HepG2 (cell line): ENCODE data around the gene NAGK. TPM values are rescaled to one million over a fixed set of nuclear protein-coding genes. Genes with fewer than 3 reads are reported as not detected.
"Not testable (repeated sequence)": the region's sequence is repeated elsewhere in the genome, so short reads cannot be mapped to it uniquely, and the experiment has no call there.

Source experiments
- ATAC-seq: fragments of 200-7000 bp; cut with Tn5 transposase; 3 replicates; pipeline ENCODE4 v1.9.1; 2020; ENCODE audit warnings: mild to moderate bottlenecking, moderate library complexity
- BruUV-seq: library from RNA; stranded (reverse); fragments of 400-500 nt; replicated peaks from 2 replicates; lab custom pipeline; 2021; lab: Mats Ljungman, UMichigan
- CTCF ChIA-PET: fragments of 300-600 bp; formaldehyde crosslinking; extraction: SDS; loops from one replicate; lab custom pipeline; 2021; ENCODE audit warnings: low total read pairs, inconsistent platforms, low intra/inter-chr PET ratio; lab: Yijun Ruan, JAX
- POLR2A ChIA-PET: fragments of 350-600 bp; sonication (Branson Sonifier 250); formaldehyde crosslinking; loops from one replicate; lab custom pipeline; 2020; ENCODE audit warnings: antibody characterized with exemption, inconsistent platforms; lab: Yijun Ruan, JAX
- DNase-seq: peaks from one replicate; pipeline ENCODE4 v3.0.0-alpha.2; 2015; ENCODE audit warnings: low spot score
- FAIRE-seq: peaks from 3 replicates; lab custom pipeline; 2011; peaks lifted over from hg19 to GRCh38; lab: Jason Lieb, UNC
- H2AFZ ChIP-seq: one replicate; pipeline ENCODE4 v1.6.1; 2011; ENCODE audit warnings: low read length, inconsistent platforms
- H3K27ac ChIP-seq: fragments of 300-600 bp; 3 replicates; pipeline ENCODE4 v1.8.0; 2011; ENCODE audit warnings: mixed run types, mild to moderate bottlenecking, mixed read lengths, low read length, inconsistent platforms; ENCODE audit not compliant: insufficient read depth; ENCODE audit errors: extremely low read length
- H3K27me3 ChIP-seq, 2 experiments: fragments of 200-600 bp in 1 of 2; 2 replicates in 1 of 2; 3 replicates in 1 of 2; pipeline versions ENCODE4 v1.6.0 to v1.8.0; 2011; ENCODE audit warnings: low read length in 2 of 2, mild to moderate bottlenecking in 2 of 2, moderate library complexity in 2 of 2, inconsistent platforms in 1 of 2; ENCODE audit not compliant: insufficient read depth in 2 of 2, control insufficient read depth in 1 of 2
- H3K36me3 ChIP-seq, 2 experiments: fragments of 200-600 bp in 1 of 2; replicated peaks in 1 of 2; 2 replicates in 1 of 2; 3 replicates in 1 of 2; pipeline versions ENCODE4 v1.5.1 to v1.8.0; 2011; ENCODE audit warnings: low read length in 2 of 2, inconsistent platforms in 1 of 2; ENCODE audit not compliant: insufficient read depth in 2 of 2, control insufficient read depth in 1 of 2
- H3K4me1 ChIP-seq: 2 replicates; pipeline ENCODE4 v1.5.1; 2012; ENCODE audit warnings: low read length, inconsistent platforms; ENCODE audit not compliant: insufficient read depth
- H3K4me2 ChIP-seq: 2 replicates; pipeline ENCODE4 v1.6.0; 2011; ENCODE audit warnings: low read depth, low read length, inconsistent platforms
- H3K4me3 ChIP-seq, 3 experiments: fragments of 200-600 bp in 1 of 3; sonication (generic), shearing (Covaris generic) in 1 of 3; replicated peaks in 1 of 3; 2 replicates each; pipeline ENCODE4 v1.5.1; 2011 to 2016; ENCODE audit warnings: low read length in 3 of 3, inconsistent platforms in 2 of 3, low read depth in 2 of 3, mild to moderate bottlenecking in 2 of 3, control low read depth in 1 of 3, mixed read lengths in 1 of 3; ENCODE audit not compliant: insufficient read depth in 1 of 3
- H3K79me2 ChIP-seq: one replicate; pipeline ENCODE4 v1.6.1; 2011; ENCODE audit warnings: low read length, inconsistent platforms; ENCODE audit not compliant: insufficient read depth
- H3K9ac ChIP-seq: 2 replicates; pipeline ENCODE4 v1.6.0; 2011; ENCODE audit warnings: mild to moderate bottlenecking, low read depth, low read length, inconsistent platforms; ENCODE audit not compliant: insufficient read depth
- H3K9me3 ChIP-seq: 2 replicates; pipeline ENCODE4 v1.5.1; 2012; ENCODE audit warnings: mild to moderate bottlenecking, low read length
- H4K20me1 ChIP-seq: 2 replicates; pipeline ENCODE4 v1.6.0; 2011; ENCODE audit warnings: inconsistent platforms, mild to moderate bottlenecking, low read length, moderate library complexity; ENCODE audit not compliant: insufficient read depth
- NFYB ChIP-seq: sonication (generic); formaldehyde crosslinking; IDR thresholded peaks from 2 replicates; pipeline ENCODE4 v1.4.0; 2020; ENCODE audit warnings: missing genetic modification reagents
- NFYC ChIP-seq: IDR thresholded peaks from 2 replicates; pipeline ENCODE4 v1.6.1; 2016; ENCODE audit warnings: missing genetic modification reagents, missing compliant biosample characterization
- WGBS: methylation state at CpG from one replicate; pipeline ENCODE4 v1.1.6; 2017; ENCODE audit warnings: low lambda C conversion rate; 5-methylcytosine and 5-hydroxymethylcytosine counted together
- in situ Hi-C: cut with HindIII; loops from 2 replicates; pipeline ENCODE4 v1.10.0; 2017; ENCODE audit warnings: low pct_unique_long_range_greater_than_20kb; ENCODE audit not compliant: extremely low pct_ligation_motif_present
- intact Hi-C: fragments of 100-400 bp; cut with micrococcal nuclease; formaldehyde crosslinking; loops from one replicate; pipeline ENCODE4 v1.10.0; 2022; ENCODE audit not compliant: unreplicated experiment
- polyA plus RNA-seq, 8 experiments: library from polyadenylated mRNA; depleted of rRNA in 3 of 8; stranded (reverse) in 7 of 8; unstranded in 1 of 8; fragments of >200 nt; fragmentation: Illumina TruSeq in 4 of 8; extraction: Trizol in 4 of 8; gene quantifications; 2 replicates each; pipeline versions ENCODE4 v1.2.1 to v1.2.3, GENCODE V29; 2011 to 2016; ENCODE audit warnings: low read depth in 4 of 8, missing spikeins in 1 of 8, mixed read lengths in 1 of 8; ENCODE audit not compliant: insufficient read depth in 1 of 8
- total RNA-seq, 5 experiments: library from RNA; depleted of rRNA; stranded (reverse); fragments of >200 nt; fragmentation: Illumina TruSeq; extraction: Trizol; gene quantifications; 2 replicates each; pipeline ENCODE4 v1.2.3, GENCODE V29; 2016; ENCODE audit warnings: low read depth in 1 of 5

NAGK gene
- total and polyA plus RNA-seq, 2 of the 13 experiments (the other 11 are each of a cell fraction or from before 2014, with no cell fraction given) = 24.4 to 35.2 TPM

DNA sequence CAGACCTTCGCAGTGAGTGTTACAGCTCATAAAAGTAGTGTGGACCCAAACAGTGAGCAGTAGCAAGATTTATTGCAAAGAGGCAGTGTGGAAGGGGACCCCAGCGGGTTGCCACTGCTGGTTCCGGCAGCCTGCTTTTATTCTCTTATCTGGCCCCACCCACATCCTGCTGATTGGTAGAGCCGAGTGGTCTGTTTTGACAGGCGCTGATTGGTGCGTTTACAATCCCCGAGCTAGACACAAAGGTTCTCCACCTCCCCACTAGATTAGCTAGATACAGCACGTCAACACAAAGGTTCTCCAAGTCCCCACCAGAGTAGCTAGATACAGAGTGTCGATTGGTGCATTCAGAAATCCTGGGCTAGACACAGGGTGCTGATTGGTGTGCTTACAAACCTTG lies 23.4 kb downstream of the NAGK start:
- H3K27ac ChIP-seq, in situ Hi-C loops, H2AFZ ChIP-seq, H3K4me3 ChIP-seq, H3K36me3 ChIP-seq, BruUV-seq, H3K4me1 ChIP-seq, H3K9ac ChIP-seq, FAIRE-seq, H3K79me2 ChIP-seq, ATAC-seq, H3K9me3 ChIP-seq, intact Hi-C loops, H4K20me1 ChIP-seq, CTCF ChIA-PET, H3K4me2 ChIP-seq, DNase-seq: not testable (repeated sequence)
- peaks cover 0 to 11% of the 10 kb centered on the region in 2 experiments; a peak in 1 of 5 replicates for H3K27me3 ChIP-seq
- WGBS = 46% methylated on average over 9 of the region's 9 CpGs
- POLR2A ChIA-PET = interaction anchor here (1.6 kb wide), 1 partner anchor 24 kb away, joined by 4 read pairs; no protein-coding TSS in a partner anchor
- peak; percentile 50 for TF ChIP-seq NFYB (CRISPR knock-in tag)
- TF ChIP-seq NFYC = peak; percentile 41; the same call in 1 of the 2 replicates

DNA sequence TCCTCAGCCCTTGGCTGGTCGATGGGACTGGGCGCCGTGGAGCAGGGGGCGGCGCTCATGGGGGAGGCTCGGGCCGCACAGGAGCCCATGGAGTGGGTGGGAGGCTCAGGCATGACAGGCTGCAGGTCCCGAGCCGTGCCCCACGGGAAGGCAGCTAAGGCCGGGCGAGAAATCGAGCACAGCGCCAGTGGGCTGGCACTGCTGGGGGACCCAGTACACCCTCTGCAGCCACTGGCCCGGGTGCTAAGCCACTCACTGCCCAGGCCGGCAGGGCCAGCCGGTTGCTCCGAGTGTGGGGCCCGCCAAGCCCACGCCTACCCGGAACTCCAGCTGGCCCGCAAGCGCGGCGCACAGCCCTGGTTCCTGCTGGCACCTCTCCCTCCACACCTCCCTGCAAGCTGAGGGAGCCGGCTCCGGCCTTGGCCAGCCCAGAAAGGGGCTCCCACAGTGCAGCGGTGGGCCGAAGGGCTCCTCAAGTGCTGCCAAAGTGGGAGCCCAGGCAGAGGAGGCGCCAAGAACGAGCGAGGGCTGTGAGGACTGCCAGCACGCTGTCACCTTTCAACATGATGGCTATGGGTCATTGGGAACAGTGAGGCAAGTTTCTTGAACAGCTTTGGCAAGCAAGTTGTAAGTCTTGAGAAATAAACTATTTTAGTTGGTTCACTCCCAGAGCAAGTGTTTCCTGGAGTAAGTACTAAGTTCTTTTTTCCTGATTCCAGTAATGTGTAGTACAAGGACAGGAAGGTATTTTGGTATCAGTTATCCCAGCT lies 24.2 kb downstream of the NAGK start:
- DNase-seq, H3K4me3 ChIP-seq, H3K79me2 ChIP-seq, H3K4me1 ChIP-seq, H3K27ac ChIP-seq, ATAC-seq, BruUV-seq, POLR2A ChIA-PET, FAIRE-seq, CTCF ChIA-PET, in situ Hi-C loops, H2AFZ ChIP-seq, H3K9me3 ChIP-seq, H3K9ac ChIP-seq, H3K36me3 ChIP-seq, H3K4me2 ChIP-seq, intact Hi-C loops, H4K20me1 ChIP-seq: not testable (repeated sequence)
- 0 out of 5 replicates have a peak, but pooled peaks cover 0 to 14% of the 10 kb centered on the region in 2 experiments for H3K27me3 ChIP-seq
- WGBS = 71% methylated on average over 33 of the region's 33 CpGs
